ENCODE results near the gene NR2F2.

The NR2F2 gene

GRCh38 chr15:96344060-96344705 is 13.7 kb downstream of the NR2F2 start:
- DNase-seq, result no peak

DNA sequence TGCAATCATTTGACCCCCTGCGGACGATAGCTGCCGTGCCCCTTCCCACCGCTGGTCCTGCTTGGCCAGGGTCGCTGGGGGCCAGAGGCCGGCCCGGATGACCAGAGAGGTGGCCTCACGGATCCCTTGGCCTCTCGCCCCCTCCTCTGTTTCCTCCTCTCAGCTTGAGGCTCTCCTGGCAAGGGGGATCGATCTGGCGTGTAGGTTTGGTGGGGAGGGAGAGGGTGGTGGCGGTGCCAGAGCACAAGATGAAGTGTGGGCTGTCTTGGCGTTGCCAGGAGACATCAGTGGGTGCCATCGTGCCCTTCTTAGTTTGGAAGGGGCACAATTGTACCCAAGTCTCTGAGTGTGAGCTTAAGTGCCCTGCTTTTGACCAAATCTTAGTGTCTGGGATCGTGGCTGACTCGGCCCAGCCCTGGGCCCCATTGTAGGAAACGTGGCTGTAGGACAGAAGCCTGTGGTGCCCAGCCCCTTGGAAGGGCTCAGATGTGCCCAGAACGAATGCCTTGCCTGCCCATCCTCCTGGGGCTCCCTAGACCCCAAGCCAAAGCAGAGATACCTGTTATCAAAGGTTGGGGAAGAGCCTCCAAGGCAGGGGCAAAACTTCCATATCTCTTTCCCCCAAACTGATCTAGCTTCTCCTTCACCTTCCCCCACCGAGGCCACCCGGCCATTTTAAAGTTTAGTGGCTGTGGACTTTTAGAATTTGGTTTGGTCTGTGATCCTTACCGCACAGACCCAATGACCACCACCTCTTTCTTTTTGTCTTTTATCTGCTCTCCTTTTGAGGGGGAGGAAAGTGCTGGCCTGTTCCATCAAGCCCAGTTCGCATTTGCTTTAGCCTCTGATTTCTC is 14.4 kb downstream of the NR2F2 start:
- no peak for DNase-seq

GRCh38 chr15:96345560-96346399 is 15.3 kb downstream of the NR2F2 start:
- DNase-seq, result peak; percentile 49

DNA sequence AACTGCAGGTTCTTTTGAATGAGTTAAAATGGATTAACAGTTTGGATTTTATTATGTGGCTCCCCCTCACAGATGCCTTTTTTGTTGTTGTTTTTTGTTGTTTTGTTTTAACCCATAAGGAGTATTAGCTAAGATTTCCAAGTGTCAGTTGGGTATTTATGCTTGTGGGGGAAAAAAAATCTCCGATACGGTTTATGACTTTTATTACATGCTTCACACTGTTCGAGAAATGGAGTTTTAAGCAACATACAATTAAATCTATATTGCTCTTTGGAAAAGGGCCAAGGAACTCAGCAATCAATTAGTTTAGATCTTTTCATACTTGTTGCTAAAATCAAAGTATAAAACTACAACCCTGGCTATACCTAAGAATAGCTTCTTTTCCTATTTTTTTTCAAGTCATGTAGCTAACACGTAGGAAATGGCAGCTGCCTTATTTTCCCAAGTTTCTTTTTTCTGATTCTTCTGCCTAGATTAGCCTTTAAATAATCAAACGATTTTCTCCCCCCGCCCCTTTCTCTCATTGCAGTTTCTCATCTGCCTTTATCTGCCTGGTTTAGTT is 16.0 kb downstream of the NR2F2 start:
- DNase-seq, result no peak

DNA sequence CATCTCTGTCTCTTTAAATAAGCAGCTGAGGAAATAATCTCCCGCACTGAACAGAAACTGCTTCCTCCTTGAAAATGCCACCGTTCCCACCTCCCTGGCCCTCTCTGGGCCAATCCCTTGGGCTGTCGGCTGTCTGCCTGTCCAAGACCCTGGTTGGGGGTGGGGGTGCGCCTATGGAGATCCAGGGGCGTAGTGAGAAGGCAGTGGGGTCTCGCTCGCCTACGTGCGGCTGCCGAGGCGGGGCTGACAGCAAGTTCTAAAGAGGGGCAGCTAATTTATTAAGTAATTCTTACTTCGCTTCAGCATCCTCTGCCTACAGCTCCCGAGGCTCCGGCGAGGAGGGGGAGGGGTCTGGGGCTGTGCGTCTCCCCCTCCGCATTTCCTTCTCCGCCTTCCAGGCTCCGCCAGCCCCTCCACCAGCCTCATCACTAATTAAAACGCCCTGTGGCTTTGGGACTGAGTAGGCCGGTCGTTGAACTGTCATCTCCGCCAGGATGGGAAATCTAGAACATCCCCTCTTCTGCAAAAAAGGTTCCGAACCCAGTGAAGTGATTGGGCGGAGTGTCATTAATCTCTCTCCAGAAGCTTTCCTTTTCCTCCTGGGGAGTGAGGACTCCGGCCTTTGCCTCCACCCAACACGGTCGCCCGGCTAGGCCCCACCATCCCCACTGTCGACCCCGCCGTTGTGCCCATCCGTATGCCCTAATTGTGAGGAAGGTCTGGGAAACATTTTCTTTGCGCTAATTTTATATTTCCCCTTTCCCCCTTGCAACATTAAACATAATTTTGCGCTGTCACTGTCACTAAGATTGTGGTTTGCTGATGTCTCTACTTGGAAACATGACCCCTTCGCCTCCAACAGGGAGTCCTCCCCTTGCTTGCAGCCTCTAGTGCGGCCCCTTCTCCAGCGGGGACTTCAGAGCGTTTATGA is 16.9 kb downstream of the NR2F2 start:
- DNase-seq, result no peak

- no peak for DNase-seq
Observed at GRCh38 chr15:96348112-96349027, 17.9 kb downstream of the NR2F2 start.

DNA sequence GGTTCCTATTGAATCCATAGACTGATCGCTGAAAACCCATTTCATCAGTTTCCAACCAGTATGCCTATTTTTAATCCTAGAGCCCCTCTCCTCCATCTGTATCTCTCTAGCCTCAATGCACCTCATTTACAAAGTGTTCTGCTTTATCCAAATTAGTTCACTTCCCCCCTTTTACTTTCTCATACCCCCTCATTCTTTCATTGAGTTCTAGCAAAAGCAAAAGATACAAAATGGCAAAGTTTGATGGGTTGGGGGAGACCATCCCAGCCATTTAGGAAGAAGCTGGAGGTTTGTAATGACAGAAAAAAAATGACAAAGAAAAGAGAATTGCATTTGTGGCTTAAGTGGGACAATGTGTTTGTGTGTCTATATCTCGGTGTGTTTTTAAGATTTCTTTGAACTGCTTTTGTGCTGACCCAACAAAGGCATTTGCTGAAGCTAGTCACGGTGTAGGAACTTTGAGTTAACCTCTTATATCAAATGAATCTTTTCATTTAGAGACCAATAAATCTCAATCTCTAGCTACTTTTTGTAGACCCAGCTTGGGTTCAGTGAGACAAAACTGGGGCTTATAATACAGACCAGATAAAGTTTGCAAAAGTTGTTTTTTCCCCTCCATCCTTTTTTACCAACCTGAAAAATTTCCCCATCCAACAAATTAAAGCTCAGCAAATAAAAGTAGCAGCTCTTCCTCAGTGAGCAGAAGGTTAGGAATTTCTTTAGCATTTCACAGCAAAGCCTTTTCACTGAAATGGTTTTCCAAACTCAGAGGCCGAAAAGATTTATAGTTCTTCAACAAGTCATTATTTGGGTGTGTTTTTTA is 18.7 kb downstream of the NR2F2 start:
- no peak for DNase-seq

DNA sequence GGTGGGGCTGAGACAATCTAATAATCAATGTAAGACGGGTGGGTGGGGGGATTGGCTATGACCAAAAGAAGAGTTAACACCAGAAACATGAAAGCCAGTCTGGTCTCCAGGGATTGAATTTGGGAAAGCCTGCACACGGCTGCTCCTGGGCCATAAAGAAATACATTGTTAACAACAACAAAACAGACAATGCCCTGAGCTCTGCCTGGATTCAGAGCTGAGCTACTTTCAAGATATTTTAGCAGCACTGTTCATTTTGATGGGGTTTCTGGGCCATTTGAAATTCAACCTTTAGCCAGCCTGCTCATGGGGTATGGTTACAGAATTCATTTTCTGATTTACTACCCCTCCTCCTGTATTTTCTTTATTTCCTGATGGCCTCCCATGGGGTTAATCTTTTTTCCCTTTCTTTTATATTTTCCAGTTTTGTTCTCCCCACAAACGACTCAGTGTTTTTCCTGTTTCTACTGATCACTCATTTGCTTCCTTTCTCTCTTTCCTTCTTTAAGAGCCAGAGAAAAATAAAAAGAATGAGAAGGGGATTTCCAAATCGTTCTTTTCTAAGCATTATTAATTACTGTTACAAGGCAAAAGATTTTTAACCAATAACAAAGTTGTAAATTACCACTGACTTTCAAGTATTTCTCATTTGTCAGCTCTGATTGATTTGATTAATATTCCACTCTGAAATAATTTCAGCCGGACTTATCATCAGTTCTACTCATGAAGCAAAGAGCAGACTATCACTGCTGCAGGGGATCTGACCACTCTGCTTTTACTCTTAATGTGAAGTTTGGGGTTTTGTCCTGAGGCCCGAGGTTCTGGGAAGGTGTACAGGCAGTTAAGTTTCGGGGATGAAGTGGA is 19.6 kb downstream of the NR2F2 start:
- no peak for DNase-seq

DNA sequence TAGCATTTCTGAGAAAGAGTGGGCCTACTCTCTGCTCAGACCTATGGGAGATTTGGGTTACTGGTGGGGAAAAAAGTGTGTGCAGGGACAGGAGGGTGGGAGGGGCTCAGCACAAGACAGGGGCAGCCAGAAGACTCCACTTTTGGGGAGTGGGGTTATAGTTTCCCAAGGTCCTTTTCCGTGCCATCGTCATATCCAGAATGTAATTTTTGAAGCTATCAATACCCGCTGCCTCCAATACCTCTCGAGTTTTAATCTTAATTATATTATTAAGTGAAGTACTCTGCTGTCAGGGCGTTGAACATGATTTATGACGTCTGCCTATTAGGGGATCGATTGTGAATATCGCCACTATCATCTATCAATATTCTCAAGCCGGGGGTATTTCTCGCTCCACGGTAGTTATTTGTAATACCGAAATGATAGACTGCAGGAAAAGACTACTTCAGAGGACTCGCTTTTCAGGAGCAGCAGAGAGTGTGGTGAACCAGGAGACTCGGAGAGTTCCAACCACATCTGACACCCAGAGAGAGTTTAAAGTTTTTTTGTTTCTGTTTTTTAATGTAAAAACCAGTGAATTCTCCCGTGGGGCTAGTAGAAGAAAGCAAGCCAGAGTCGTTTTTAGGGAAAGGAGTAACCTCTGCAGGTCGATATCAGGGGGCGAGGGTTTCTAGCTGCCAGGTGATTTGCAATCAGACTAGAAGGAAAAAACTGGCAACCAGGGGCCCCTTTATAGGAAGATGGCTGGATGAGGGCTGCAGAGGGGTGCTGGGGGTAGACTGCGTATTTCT is 20.6 kb downstream of the NR2F2 start:
- no peak for DNase-seq

- DNase-seq, result no peak
Observed at GRCh38 chr15:96351761-96352603, 21.5 kb downstream of the NR2F2 start.

DNA sequence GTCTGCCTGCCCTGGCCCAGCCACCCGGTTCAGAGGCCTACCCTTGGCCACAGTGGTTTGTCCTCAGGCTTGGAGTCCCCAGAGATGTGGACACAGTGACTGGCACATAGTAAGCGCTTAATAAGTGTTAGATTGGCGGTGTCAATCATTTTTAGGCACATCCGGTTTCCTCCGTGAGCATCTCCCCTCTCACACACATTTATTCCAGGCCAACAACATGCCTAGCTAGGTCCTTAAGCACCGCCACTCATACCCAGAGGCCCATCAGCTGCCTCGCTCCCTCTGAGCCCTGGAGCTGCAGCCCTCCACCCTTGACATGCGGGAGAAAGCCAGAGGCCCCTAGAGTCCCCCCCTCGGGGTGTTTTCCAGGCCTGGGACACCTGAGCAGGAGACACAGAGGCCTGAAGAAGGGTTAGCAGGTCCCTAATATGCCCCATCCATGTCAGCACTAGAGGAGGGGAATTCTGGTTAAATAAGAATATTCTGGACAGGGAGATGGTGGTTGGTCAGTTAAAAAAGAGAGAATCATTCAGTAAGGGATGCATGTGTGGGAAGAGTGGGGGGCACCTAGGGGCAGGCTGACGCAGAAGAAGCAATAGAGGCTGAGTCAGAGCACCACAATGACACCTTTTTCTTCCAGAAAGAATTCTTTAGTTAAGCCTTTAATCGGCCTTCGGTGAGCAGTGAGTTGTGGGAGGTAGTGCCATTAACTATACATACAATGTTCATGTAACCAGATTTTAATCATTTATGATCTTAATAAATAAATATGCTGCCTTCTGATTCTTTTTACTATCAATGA is 22.3 kb downstream of the NR2F2 start:
- no peak for DNase-seq

DNA sequence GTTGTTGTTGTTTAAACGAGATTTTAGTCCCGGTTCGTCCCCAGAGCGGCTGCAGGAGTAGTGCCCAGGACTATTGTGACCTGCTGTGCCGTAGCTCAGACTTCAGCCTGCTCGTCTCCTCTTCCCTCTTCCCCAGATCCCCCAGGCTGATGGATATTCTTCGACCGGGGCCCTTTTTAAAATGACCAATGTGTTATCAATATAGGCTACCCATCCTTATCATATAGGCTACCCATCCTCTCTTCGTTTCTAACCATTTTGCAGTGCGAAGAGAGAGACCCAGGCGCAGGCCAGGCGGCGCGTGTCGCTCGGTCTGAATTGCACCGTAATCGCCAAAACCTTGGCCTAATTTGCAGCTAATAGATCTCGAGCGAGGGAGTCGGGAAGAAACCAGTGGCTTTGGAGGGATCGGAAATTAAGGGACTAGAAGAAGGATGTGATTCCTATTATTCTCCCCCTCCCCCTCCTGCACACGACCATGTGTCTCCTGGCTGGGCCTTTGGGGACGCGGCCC is 23.0 kb downstream of the NR2F2 start:
- DNase-seq, result no peak

GRCh38 chr15:96353930-96354730 is 23.6 kb downstream of the NR2F2 start:
- no peak for DNase-seq

DNA sequence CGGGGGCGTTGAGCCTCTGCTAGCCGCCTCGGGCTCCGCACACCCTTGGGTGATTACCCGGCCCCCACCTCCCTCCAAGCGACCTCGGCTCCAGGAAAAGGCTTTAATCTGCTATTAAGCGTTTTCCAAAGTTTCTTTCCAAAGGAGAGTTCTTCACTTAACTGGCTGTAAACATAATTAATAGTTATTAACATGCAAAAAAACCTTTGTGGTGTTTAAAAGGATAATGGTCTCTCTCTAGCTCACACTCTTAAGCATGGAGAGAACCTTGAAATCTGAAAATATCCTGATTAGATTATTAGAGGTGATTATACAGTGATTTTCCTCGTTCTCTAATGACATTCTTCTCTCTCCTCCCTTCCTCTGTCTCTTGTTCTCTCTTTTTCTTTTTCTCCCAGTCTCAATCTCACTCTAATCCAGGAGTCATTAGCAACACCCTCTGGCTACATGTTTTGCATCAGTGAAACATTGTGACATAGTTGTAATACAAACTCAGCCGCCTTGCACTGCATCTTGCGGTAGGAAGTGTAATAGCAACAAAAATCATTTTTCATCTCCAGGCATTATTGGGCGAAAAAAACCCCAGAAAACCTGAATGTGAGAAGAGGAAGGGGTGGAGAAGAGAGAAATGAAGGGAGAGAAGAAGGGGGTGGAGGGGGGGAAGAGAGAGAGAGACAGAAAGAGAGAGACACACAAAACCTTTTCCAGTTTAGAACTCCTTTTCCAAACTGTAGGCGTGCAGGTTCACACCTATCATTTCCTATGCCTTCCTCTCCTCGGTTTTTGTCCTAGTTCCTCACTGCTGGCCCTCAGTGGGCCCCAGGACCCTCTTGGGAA is 24.4 kb downstream of the NR2F2 start:
- DNase-seq, result no peak
